Measurements from ENCODE around the gene CYP27B1. TPM values are rescaled to one million over a fixed set of nuclear protein-coding genes. Genes with fewer than 3 reads are reported as not detected.

The CYP27B1 gene
- total and polyA plus RNA-seq, 10 of the 15 experiments (the other 5 are each of a cell fraction or from before 2014, with no cell fraction given): 0.10 to 2.7 (median 1.1) TPM

GRCh38 chr12:57772429-57773322 is 5.8 kb upstream of the CYP27B1 start, which contains the start of gene EEF1AKMT3:
EEF1AKMT3 (plus strand) TSS chr12:57772614; CDS start chr12:57772725, 111 bp downstream.
- POLR2A ChIA-PET: interaction anchor here (0.9 to 1.9 kb wide), 6 partner anchors 10 to 158 kb away, joined by 3 to 11 read pairs (median 4); partner anchors contain the start of gene TSFM
- H3K27me3 ChIP-seq (replicated peaks in 1 of 2; ENCODE audit: control insufficient read depth in 2 of 2, insufficient read depth in 2 of 2, low read length in 1 of 2): no peaks in the 10 kb centered on the region
- TF ChIP-seq HDAC6 (IDR thresholded peaks at IDR 0.05; ENCODE audit: unreplicated experiment): no peak
- TF ChIP-seq NBN (IDR thresholded peaks at IDR 0.05): no peak
- TF ChIP-seq MAX (IDR thresholded peaks at IDR 0.05; ENCODE audit: low read depth, low read length): no peak
- TF ChIP-seq ATF7 (IDR thresholded peaks at IDR 0.05; ENCODE audit: low read depth): no peak
- no peak for TF ChIP-seq EZH2 (IDR thresholded peaks at IDR 0.05; ENCODE audit: borderline replicate concordance, control insufficient read depth, low read depth, low read length)
- 0 out of 2 replicates have a peak, but pooled peaks have one; percentile 21 for TF ChIP-seq ZNF217 (IDR thresholded peaks at IDR 0.05)
- TF ChIP-seq EED (IDR thresholded peaks at IDR 0.05; ENCODE audit: low read depth): 0 out of 2 replicates have a peak, but pooled peaks have one; percentile 35
- 0 out of 2 replicates have a peak, but pooled peaks have one; percentile 20 for TF ChIP-seq TCF12 (IDR thresholded peaks at IDR 0.05; ENCODE audit: low read depth, low read length)
- no peak for TF ChIP-seq NR2F1 (conservative IDR thresholded peaks at IDR 0.05)
- TF ChIP-seq TCF7 (IDR thresholded peaks at IDR 0.05; ENCODE audit: borderline replicate concordance): no peak
- no peak for TF ChIP-seq LARP7 (IDR thresholded peaks at IDR 0.05)
- TF ChIP-seq POU2F2 (IDR thresholded peaks at IDR 0.05; ENCODE audit: borderline replicate concordance, low read depth, low read length): no peak
- no peak for TF ChIP-seq SKIL (IDR thresholded peaks at IDR 0.05; ENCODE audit: low read depth, poor library complexity, severe bottlenecking)
- TF ChIP-seq YBX1 (IDR thresholded peaks at IDR 0.05): no peak
- RAD21 ChIA-PET (ENCODE audit: unreplicated experiment): interaction anchor here (0.6 to 1.2 kb wide), 3 partner anchors 9 to 189 kb away, joined by 3 to 6 read pairs (median 4); no protein-coding TSS in a partner anchor
- peak within 1 kb of the TSS; percentile 90 for H3K4me3 ChIP-seq
- 10% methylated on average over 66 of the region's 67 CpGs for WGBS (ENCODE audit: insufficient coverage, insufficient replicate concordance, low lambda C conversion rate, missing lambda C conversion rate)
- no peaks in the 10 kb centered on the region for H3K9me3 ChIP-seq (replicated peaks; ENCODE audit: control insufficient read depth, insufficient read depth, low read length)
- peak; percentile 48 for ATAC-seq
- DNase-seq (ENCODE audit: low read depth, low spot score): no peak
- FAIRE-seq: no peak
- TSS peak; percentile 63 for BruUV-seq (replicated peaks)
- peaks cover 0 to 4% of the 10 kb centered on the region in 2 experiments; a peak in 2 of 4 replicates for H3K36me3 ChIP-seq (ENCODE audit: control insufficient read depth in 2 of 2, insufficient read depth in 2 of 2, low read length in 1 of 2)
- CTCF ChIA-PET: interaction anchor here (0.6 to 1.8 kb wide), 7 partner anchors 9 to 226 kb away, joined by 3 to 19 read pairs (median 6); partner anchors contain the start of genes CDK4 and TSFM
- H4K20me1 ChIP-seq (ENCODE audit: control insufficient read depth, insufficient read depth): no peaks in the 10 kb centered on the region
- peak within 1 kb of the TSS; percentile 99 for H3K4me2 ChIP-seq (ENCODE audit: control insufficient read depth, insufficient read depth)
- SMC1A ChIA-PET (ENCODE audit: uncharacterized antibody, unreplicated experiment): interaction anchor here (0.7 to 0.8 kb wide), 3 partner anchors 13 to 28 kb away, joined by 4 to 5 read pairs (median 4); partner anchors contain the start of gene TSPAN31
- intact Hi-C loops (cut with micrococcal nuclease; ENCODE audit: unreplicated experiment) (loop anchor here (1.0 kb wide), 1 partner anchor 16 kb away; no protein-coding TSS in a partner anchor), in situ Hi-C loops (cut with MboI) (no loop called here)
- H3K79me2 ChIP-seq (ENCODE audit: control insufficient read depth, insufficient read depth, low read length): no peaks in the 10 kb centered on the region
- peak within 1 kb of the TSS; percentile 82 for H3K27ac ChIP-seq (ENCODE audit: control insufficient read depth, insufficient read depth)
- peak within 1 kb of the TSS; percentile 90 for H2AFZ ChIP-seq (ENCODE audit: control insufficient read depth, low read depth, low read length)
- H3K4me1 ChIP-seq (ENCODE audit: control insufficient read depth, insufficient read depth, low read length): peaks cover 3% of the 10 kb centered on the region
- H3K9ac ChIP-seq (ENCODE audit: control insufficient read depth, insufficient read depth, low read length): peak within 1 kb of the TSS; percentile 83

Measured in GM12878 (cell line).